HAP-1 (cell line): Measurements from ENCODE around the gene BMP10.

ENCODE experiments used
- DNase-seq, 2 experiments: peaks; one replicate each; pipeline ENCODE4 v3.0.0-alpha.2; 2016 to 2020; ENCODE audit warnings: low spot score in 2 of 2
- H3K27me3 ChIP-seq: fragments of 250-450 bp; sonication (Bioruptor Pico); 2 replicates; pipeline ENCODE4 v1.5.1; 2020; ENCODE audit warnings: low read depth, mild to moderate bottlenecking, moderate library complexity
- H3K36me3 ChIP-seq: fragments of 250-450 bp; sonication (Bioruptor Pico); replicated peaks from 2 replicates; pipeline ENCODE4 v1.5.1; 2020; ENCODE audit warnings: mild to moderate bottlenecking
- H3K4me1 ChIP-seq: fragments of 250-450 bp; sonication (Bioruptor Pico); 2 replicates; pipeline ENCODE4 v1.5.1; 2020; ENCODE audit warnings: mild to moderate bottlenecking
- H3K4me3 ChIP-seq: fragments of 250-450 bp; sonication (Bioruptor Pico); 2 replicates; pipeline ENCODE4 v1.5.1; 2020; ENCODE audit warnings: mild to moderate bottlenecking, moderate library complexity
- H3K9me3 ChIP-seq: fragments of 250-450 bp; sonication (Bioruptor Pico); 2 replicates; pipeline ENCODE4 v1.5.1; 2020; ENCODE audit warnings: mild to moderate bottlenecking, moderate library complexity
- in situ Hi-C: fragments of 300-500 bp; cut with MboI; formaldehyde crosslinking; loops from 3 replicates; pipeline ENCODE4 v1.14.3; 2020; ENCODE audit warnings: low sequenced_read_pairs, inconsistent platforms, mixed read lengths

The BMP10 gene

DNA sequence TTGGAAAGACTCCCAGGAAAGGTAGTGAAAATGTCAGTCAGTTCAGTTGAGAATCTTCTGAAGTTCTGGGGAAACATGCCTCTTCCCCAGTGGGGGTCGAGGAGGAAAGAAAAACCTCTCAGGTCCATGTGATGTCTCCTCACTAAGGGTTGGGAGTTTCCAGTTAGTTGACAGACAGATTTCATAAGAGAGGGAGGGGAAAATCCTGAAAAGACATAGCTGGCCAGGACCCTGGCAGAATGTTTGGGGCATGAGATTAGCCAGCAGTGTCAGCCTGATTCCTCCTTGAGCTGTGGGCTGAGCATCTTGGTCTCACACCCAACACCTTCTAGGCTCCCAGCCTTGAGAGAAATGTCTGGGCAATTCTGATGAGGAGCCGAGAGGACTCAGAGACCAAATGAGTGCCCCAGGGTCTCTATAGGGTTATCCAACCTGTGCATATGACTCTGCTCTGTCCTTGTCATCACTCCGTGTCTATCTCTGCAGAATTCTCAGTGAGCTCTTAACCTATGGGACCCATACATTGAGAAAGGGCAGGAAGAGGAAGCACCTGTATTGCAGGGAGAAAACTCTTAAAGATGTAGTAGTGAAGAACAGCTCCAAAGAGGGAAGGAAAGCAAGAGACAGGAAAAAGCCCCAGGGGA is 13.9 kb downstream of the BMP10 start:
- no peaks in the 10 kb centered on the region; the same call in 1 of the 2 replicates for H3K27me3 ChIP-seq
- DNase-seq: no peak
- no peaks in the 10 kb centered on the region for H3K4me1 ChIP-seq
- no peak overlapping the region for H3K4me3 ChIP-seq
- in situ Hi-C loops: no loop called here
- H3K9me3 ChIP-seq: no peaks in the 10 kb centered on the region
- H3K36me3 ChIP-seq: no peaks in the 10 kb centered on the region

DNA sequence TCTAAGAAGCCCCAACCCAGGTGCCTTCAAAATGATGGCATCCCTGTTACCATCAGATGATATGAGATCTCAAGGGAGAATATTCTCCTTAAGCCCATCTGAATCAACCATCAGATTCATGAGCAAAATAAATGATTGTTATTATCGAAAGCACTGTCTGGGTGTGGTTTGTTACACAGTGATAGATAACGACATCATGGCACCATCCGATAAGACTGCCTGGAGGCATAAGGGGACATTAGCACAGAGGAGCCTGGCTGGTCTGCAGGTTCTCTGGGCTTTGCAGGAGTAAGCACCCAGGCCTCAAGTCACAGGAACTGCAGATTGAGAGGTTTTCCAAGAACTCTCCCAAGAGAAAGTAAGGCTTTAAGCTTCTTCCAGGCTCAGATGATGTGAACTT is 15.6 kb downstream of the BMP10 start:
- no peaks in the 10 kb centered on the region; the same call in 1 of the 2 replicates for H3K27me3 ChIP-seq
- H3K36me3 ChIP-seq: no peaks in the 10 kb centered on the region
- no peak for DNase-seq
- in situ Hi-C loops: no loop called here
- no peaks in the 10 kb centered on the region for H3K9me3 ChIP-seq
- no peaks in the 10 kb centered on the region for H3K4me1 ChIP-seq
- H3K4me3 ChIP-seq: no peak overlapping the region

DNA sequence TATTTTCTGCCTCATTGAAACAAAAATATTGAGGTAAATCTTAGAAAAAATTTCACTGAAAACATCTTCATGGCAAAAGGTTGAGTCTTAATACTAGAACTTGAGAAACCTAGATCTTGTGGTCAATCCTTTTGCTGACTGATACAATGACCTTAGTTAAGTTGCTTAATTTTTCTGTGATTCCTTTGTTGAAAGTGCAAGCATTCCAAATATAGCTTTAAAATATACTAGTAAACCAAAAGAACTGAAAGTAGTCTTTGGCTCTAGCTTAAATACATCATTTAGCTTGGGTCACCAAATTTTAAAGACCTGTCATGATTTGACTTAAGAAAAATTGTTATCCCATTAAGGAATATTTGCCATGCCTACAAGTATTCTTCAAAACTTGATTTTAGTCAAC is 16.7 kb downstream of the BMP10 start:
- H3K9me3 ChIP-seq: no peaks in the 10 kb centered on the region
- in situ Hi-C loops: no loop called here

DNA sequence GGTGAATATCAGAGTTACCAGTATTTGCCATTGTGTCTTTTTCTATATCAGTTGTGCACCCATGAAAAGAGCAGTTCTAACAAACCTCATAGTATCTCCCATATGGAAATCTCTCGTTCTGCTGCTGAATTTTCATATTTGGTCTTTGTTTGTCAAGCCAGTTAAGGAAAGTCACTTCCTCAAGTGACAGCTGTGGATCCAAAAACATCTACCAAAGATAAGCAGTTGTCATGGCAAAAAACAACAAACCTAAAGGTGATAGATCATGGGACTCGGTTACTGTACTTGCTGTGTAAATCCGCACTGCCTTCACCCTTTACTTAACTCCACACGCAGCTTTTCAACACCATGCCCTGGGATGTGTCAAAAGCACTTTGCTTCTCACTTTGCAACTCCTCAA is 17.3 kb downstream of the BMP10 start:
- Histone ChIP-seq H3K36me3 (no peaks in the 10 kb centered on the region), H3K4me3 (no peak overlapping the region), H3K4me1 (no peaks in the 10 kb centered on the region), H3K9me3 (no peaks in the 10 kb centered on the region), H3K27me3 (no peaks in the 10 kb centered on the region; the same call in 1 of the 2 replicates)
- in situ Hi-C loops: no loop called here
- DNase-seq: no peak

More for the DNA sequence above, 16.7 kb downstream of the BMP10 start:
- Histone ChIP-seq H3K27me3 (no peaks in the 10 kb centered on the region; the same call in 1 of the 2 replicates), H3K36me3 (no peaks in the 10 kb centered on the region), H3K4me1 (no peaks in the 10 kb centered on the region), H3K4me3 (no peak overlapping the region)
- DNase-seq: no peak

DNA sequence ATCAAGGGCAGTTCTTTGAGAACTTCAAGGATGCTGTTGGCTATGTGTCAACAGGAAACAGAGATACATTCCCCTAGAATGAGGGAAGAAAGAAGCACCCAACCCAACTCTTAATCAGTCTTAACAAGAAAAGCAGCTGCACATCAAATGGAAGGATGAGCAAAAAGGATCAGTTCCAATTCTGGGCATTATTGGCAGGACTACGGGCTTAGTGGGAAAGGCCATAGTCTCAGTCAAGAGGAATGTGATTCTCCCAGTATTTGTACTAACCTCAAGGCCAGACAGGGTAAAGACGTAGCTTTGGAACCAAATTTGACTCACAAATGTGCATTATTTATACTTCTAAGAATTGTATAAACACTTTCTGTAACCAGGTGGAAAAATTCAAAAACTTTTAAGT is 18.2 kb downstream of the BMP10 start:
- DNase-seq: no peak
- H3K27me3 ChIP-seq: no peaks in the 10 kb centered on the region; the same call in 1 of the 2 replicates
- H3K4me3 ChIP-seq: no peak overlapping the region
- no peaks in the 10 kb centered on the region for H3K4me1 ChIP-seq
- no peaks in the 10 kb centered on the region for H3K36me3 ChIP-seq
- H3K9me3 ChIP-seq: no peaks in the 10 kb centered on the region
- in situ Hi-C loops: no loop called here

DNA sequence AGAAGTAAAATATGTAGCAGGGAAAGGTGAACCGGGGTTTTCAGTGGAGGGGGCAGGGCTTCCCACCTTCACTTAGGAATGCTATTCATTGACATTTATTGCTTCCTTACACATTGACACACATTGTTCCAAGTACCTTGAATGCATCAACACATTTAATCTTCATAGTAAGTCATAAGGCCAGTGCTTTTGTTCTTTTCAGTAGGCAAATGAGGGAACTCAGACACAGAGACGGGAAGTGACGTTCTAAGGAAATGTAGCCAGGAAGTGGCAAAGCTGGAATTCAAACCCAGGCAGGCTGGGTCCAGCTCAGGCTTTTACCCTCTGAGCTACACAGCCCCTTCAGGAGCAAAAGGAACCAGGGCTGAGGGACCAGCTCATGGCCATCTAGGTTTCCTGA is 20.7 kb downstream of the BMP10 start:
- no peaks in the 10 kb centered on the region; the same call in 1 of the 2 replicates for H3K27me3 ChIP-seq
- no peaks in the 10 kb centered on the region for H3K4me1 ChIP-seq
- H3K36me3 ChIP-seq: no peaks in the 10 kb centered on the region
- no peak overlapping the region for H3K4me3 ChIP-seq
- no peaks in the 10 kb centered on the region for H3K9me3 ChIP-seq
- in situ Hi-C loops: no loop called here
- no peak for DNase-seq

DNA sequence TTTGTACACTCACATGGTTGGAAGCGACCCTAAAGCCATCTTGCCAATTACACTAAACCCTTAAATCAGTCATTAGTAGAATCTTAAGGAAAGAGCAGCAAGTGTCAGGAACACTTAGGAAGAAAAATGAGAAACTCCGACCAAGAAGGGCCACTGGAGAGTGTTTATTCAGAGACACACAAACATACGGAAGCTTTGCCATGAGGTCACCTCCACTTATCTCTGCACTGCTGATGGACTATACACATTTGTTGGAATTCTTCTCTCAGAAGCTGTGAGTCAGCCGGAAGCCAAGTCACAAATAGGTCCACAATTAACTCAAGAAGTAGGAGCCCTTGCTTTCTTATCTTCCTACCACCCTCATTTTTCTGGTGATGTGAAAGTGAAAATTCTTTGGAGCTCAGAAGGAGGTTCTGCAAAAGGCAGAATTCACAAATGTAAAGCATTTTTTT is 21.6 kb downstream of the BMP10 start:
- Histone ChIP-seq H3K36me3 (no peaks in the 10 kb centered on the region), H3K9me3 (no peaks in the 10 kb centered on the region), H3K27me3 (no peaks in the 10 kb centered on the region; the same call in 1 of the 2 replicates), H3K4me1 (no peaks in the 10 kb centered on the region), H3K4me3 (no peak overlapping the region)
- DNase-seq: no peak
- in situ Hi-C loops: no loop called here

DNA sequence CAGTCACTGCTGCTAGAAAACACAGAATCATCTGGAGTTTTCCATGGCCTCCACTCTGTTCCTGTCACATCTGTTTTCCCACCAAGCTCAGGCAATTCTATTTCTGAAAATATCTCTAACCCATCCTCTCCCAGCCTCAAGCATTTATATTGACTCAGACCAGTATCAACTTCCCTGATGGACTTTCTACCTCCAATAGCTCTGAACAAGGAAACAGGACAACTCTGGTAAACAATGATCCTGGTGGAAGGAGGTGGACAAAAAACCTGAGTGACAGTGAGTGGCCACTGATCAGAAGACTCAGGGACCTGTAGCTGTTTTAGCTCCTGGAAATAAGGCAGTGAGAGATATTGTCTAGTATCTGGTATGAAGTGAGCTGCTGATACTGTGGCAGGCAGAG is 23.4 kb downstream of the BMP10 start:
- DNase-seq: no peak
- no peak overlapping the region for H3K4me3 ChIP-seq
- in situ Hi-C loops: no loop called here
- no peaks in the 10 kb centered on the region for H3K9me3 ChIP-seq
- H3K36me3 ChIP-seq: no peaks in the 10 kb centered on the region
- no peaks in the 10 kb centered on the region for H3K27me3 ChIP-seq
- H3K4me1 ChIP-seq: no peaks in the 10 kb centered on the region

DNA sequence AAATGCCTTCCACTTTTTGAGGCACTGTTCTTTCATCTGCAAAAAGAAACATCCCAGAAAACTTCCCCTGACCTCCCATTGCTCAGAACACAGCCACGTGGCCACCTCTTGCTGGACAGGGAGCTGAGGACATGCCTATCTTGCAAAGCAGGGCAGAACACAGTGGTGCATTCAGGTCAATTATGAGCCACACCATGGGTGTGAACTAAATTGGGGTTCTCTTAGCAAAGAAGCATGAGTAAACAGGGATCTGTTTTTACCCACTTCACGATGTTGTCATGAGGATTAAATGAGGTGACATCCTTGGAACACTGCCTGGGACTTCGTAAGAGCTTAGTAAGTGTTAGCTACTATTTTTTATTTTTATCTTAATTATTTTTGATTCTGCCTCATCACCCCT is 25.1 kb downstream of the BMP10 start:
- Histone ChIP-seq H3K4me1 (no peaks in the 10 kb centered on the region), H3K36me3 (no peaks in the 10 kb centered on the region), H3K9me3 (no peaks in the 10 kb centered on the region), H3K27me3 (no peaks in the 10 kb centered on the region), H3K4me3 (no peak overlapping the region)
- no peak for DNase-seq
- in situ Hi-C loops: no loop called here

DNA sequence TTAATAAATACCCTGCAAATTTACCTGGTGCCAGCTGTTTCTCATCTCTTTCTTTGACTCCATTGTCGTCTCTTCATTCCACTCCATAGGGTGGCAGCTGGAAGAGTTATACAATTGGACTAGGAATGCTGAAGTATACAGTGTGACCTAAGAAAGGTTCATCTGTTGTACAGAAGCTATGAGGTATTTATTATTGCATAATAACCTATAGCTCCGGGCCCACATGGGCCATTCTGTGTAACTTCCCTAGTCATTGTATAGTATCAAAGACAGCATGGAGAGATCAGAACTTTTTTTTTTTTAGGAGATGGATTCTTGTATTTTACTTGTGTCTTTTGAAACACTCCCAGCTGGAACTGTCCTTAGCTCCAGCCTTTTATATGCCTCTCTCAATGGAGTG is 26.2 kb downstream of the BMP10 start:
- Histone ChIP-seq H3K36me3 (no peaks in the 10 kb centered on the region), H3K27me3 (no peaks in the 10 kb centered on the region), H3K4me1 (no peaks in the 10 kb centered on the region), H3K9me3 (no peaks in the 10 kb centered on the region), H3K4me3 (no peak overlapping the region)
- no peak for DNase-seq
- in situ Hi-C loops: no loop called here

DNA sequence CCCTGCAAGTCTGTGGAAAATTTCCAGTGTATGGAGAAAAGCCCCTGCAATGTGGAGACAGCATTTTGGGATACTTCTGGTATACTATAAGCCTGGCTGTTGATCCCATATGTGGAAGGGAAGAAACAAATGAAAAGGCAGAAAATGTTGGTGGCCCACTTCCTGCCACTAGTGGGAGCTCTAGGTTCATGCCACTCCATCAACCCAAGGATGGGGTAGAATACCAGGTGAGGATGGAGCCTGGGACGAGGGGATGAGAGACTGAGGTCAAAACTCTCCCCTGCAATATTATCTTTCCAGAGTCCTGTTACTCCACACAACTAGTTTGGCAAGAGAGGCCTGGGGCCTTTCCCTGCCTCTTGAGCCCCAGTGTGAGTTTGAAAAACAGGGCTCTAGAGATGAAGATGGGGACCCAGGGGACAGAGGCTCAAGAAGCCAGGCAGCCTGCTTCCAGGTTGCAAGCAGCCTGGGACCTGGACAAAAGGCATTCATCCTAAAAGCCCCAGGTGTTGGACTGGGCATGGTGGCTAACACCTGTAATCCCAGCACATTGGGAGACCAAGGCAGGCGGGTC is 31.9 kb downstream of the BMP10 start:
- Histone ChIP-seq H3K9me3 (no peaks in the 10 kb centered on the region), H3K36me3 (no peaks in the 10 kb centered on the region), H3K27me3 (0 out of 2 replicates have a peak, but pooled peaks cover 2% of the 10 kb centered on the region), H3K4me3 (no peak overlapping the region), H3K4me1 (no peaks in the 10 kb centered on the region)
- DNase-seq: peak in 1 of 2 experiments; percentile 14
- in situ Hi-C loops: no loop called here

DNA sequence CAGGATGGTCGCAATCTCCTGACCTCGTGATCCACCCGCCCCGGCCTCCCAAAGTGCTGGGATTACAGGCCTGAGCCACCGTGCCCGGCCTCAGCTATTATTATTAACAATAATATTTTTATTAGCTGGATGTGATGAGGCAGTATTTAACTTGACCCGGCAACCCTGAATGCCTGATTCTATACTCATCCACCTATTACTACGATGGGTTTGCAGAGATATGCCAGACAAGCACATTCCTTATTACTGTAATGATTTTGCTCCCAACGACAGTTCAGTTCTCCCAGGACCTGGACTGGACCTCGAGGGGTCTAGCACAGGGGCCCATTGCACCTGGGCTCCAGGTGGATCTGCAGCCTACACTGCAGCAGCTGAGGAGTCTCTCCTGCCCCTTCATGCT is 32.6 kb downstream of the BMP10 start:
- Histone ChIP-seq H3K4me1 (no peaks in the 10 kb centered on the region), H3K9me3 (no peaks in the 10 kb centered on the region), H3K36me3 (no peaks in the 10 kb centered on the region), H3K4me3 (no peak overlapping the region), H3K27me3 (0 out of 2 replicates have a peak, but pooled peaks cover 3% of the 10 kb centered on the region)
- DNase-seq: no peak
- in situ Hi-C loops: no loop called here

DNA sequence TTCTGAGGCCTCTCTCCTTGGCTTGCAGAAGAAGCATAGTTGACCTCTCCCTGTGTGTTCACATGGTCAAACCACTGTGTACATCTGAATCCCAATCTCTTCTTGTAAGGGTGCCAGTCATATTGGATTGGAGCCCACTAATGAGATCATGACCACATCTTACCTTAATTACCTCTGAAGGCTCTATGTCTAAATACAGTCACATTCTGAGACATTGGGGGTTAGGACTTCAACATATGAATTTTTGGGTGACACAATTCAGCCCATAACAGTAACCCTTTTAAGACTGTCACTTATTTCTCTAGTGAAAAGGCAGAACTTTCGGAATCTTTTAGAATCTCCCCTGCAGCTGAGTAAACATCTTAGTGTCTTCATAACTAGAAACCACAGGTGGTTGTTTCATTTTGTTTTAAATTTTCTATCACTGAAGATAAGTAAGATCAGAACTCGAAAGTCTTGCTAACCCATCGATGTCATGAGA is 33.3 kb downstream of the BMP10 start:
- no peaks in the 10 kb centered on the region for H3K9me3 ChIP-seq
- in situ Hi-C loops: no loop called here
- no peak overlapping the region for H3K4me3 ChIP-seq
- H3K36me3 ChIP-seq: no peaks in the 10 kb centered on the region
- 0 out of 2 replicates have a peak, but pooled peaks cover 3% of the 10 kb centered on the region for H3K27me3 ChIP-seq
- no peak for DNase-seq
- no peaks in the 10 kb centered on the region for H3K4me1 ChIP-seq

DNA sequence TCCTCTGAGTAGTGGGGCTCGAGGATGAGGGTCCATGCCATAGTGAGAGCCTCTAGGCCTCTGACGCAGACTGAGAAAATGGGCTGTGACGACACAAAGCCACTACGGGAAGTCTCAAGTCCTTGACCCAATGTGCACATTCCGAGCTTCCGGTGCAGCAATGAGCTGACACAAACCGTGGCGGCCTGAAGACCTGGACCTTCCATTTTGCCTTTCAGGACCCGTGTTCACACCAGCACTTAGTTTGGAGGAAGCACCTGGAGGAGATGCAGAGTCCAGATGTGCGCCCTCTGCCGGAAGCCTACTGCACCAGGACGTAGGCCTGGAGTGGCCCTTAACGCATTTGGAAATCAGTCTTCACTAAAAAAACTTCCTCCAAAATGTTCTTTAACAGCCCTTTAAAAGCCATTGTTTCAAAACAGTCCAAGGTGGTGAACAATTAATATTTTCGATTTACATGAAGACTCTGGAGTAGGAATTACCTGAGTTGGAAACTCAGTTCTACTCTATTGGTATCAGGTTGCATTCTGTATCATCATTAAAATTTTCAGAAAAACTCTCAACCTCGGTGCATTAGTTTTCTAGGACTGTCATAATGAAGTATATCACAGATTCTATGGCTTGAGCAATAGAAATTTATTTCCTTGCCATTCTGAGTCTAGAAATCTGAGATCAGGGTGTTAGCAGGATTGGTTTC is 33.9 kb downstream of the BMP10 start:
- H3K36me3 ChIP-seq: no peaks in the 10 kb centered on the region
- H3K4me1 ChIP-seq: no peaks in the 10 kb centered on the region
- 0 out of 2 replicates have a peak, but pooled peaks cover 3% of the 10 kb centered on the region for H3K27me3 ChIP-seq
- DNase-seq: peak; percentile 47 to 86
- no peak overlapping the region for H3K4me3 ChIP-seq
- no peaks in the 10 kb centered on the region for H3K9me3 ChIP-seq
- in situ Hi-C loops: no loop called here
